PFSK-1 (cell line): Measurements from ENCODE around the gene COL6A2.

Experiments
- POLR2AphosphoS5 ChIP-seq: IDR thresholded peaks from 2 replicates; pipeline ENCODE4 v1.6.1; 2012; ENCODE audit warnings: low read depth, mild to moderate bottlenecking, control low read depth, low read length, moderate library complexity
- REST ChIP-seq, 2 experiments: IDR thresholded peaks; 2 replicates each; pipeline versions ENCODE4 v1.6.1 to v1.8.0; 2011 to 2012; ENCODE audit warnings: low read depth in 2 of 2, low read length in 2 of 2, control low read depth in 1 of 2, inconsistent platforms in 1 of 2, mild to moderate bottlenecking in 1 of 2, moderate library complexity in 1 of 2; ENCODE audit not compliant: insufficient read depth in 1 of 2
- SIN3A ChIP-seq: IDR thresholded peaks from 2 replicates; pipeline ENCODE4 v1.6.1; 2012; ENCODE audit warnings: mild to moderate bottlenecking, low read length, moderate library complexity, borderline replicate concordance; ENCODE audit not compliant: insufficient read depth
- TAF1 ChIP-seq: IDR thresholded peaks from 2 replicates; pipeline ENCODE4 v1.6.1; 2012; ENCODE audit warnings: low read length, control low read depth, borderline replicate concordance; ENCODE audit not compliant: insufficient read depth

- TF ChIP-seq REST (IDR thresholded peaks at IDR 0.05; ENCODE audit: insufficient read depth in 1 of 2, low read depth in 2 of 2, low read length in 2 of 2), result no peak
- TF ChIP-seq POLR2AphosphoS5, result no peak
- no peak for TF ChIP-seq SIN3A
- TF ChIP-seq TAF1, result no peak
Observed at GRCh38 chr21:46049890-46050667, 47.8 kb upstream of the COL6A2 start.
